Activated CD8-positive, alpha-beta memory T cell treated with anti-CD3 and anti-CD28 coated beads, Interleukin-2, amount 10 ng/mL, durations not matched to agents 7 days and 5 days (primary cell): Measurements from ENCODE around the gene FGFBP1. TPM values are rescaled to one million over a fixed set of nuclear protein-coding genes. Genes with fewer than 3 reads are reported as not detected.

ENCODE experiments used
- ATAC-seq: fragments of 150-1000 bp; cut with Tn5 transposase; one replicate; pipeline ENCODE4 v1.10.0; 2021; ENCODE audit warnings: moderate library complexity
- CTCF ChIA-PET: fragments of 350-600 bp; sonication (Branson Sonifier 250); formaldehyde crosslinking; loops from one replicate; lab custom pipeline; 2021; ENCODE audit warnings: antibody characterized with exemption; lab: Charles Lee
- DNase-seq: peaks from one replicate; pipeline ENCODE4 v3.0.0-alpha.2; 2020
- H3K27ac Mint-ChIP-seq: one replicate; pipeline ENCODE4 v1.8.0; 2021; ENCODE audit warnings: mild to moderate bottlenecking, mixed read lengths
- H3K27me3 Mint-ChIP-seq: one replicate; pipeline ENCODE4 v1.8.0; 2021; ENCODE audit warnings: mixed read lengths
- H3K36me3 Mint-ChIP-seq: one replicate; pipeline ENCODE4 v1.8.0; 2021; ENCODE audit warnings: mild to moderate bottlenecking, mixed read lengths
- H3K4me1 Mint-ChIP-seq: one replicate; pipeline ENCODE4 v1.8.0; 2021; ENCODE audit warnings: mixed read lengths
- H3K4me3 Mint-ChIP-seq: one replicate; pipeline ENCODE4 v1.8.0; 2021; ENCODE audit warnings: mild to moderate bottlenecking, moderate library complexity, mixed read lengths
- H3K9me3 Mint-ChIP-seq: one replicate; pipeline ENCODE4 v1.8.0; 2022; ENCODE audit warnings: low read depth, mixed read lengths
- total RNA-seq, 2 experiments: library from RNA; stranded (reverse); gene quantifications; one replicate each; pipeline ENCODE4 v1.2.3, GENCODE V29; 2021

The FGFBP1 gene
- total RNA-seq, 2 experiments from 2014 or later, result not detected

DNA sequence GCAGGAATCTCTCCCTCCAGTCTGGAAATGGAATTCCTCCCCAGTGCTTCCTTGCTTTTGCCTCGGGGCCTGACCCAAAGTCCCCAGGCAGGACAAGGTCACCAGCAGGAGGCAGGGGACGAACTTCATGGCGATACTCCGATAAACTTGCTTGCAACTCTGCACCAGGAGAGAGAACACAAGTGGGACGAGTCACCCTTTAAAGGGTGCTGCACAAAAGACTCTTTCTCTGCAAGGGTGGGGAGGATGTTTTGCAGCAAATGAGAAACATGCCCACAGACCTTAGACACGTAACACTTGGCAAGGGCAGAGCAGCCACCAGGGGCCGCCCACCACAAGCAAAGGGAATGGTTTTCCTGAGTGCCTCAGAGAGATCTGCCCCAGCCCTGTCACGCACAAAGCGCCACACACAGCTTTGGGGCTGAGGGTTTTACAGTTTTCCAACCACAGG is 24.5 kb upstream of the FGFBP1 start, which contains the start of gene FGFBP2:
FGFBP2 (minus strand) TSS at position 175 of the 451 bp plus-strand sequence; CDS start at position 129, 46 bp downstream.
- no peaks in the 10 kb centered on the region for H3K36me3 Mint-ChIP-seq

DNA sequence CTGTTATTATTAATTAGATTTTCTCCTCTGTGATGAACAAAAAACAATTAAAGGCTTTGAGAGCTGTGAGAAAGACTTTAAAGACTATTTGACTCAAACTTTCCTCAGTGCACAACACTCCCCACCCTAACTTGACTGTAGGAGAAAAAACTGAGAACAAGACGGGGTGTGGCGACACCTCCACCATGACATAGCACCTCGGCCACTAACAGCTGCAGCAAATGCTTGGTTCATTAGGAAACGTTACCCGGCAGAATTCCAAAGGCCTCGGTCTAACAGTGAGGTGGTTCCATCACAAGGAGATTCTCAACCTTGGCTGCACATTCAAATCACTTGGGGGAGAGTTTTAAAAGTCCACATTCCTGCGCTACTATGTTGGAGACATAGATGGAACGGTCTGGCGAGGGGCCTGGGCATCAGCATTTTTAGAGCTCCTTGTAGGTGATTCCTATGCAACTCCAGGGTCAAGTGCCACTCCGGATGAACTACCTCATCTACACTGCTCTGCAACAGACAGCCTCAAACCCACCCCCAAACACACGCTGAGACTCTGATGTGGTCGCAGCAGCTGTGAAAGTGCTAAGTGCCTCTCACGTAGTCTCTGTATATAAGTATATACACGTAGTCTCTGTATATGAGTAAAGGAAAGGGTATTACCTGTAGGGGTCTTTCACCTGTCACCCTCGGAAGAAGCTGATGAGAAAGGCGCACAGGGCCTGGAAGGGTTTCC is 23.4 kb upstream of the FGFBP1 start:
- peaks cover 27% of the 10 kb centered on the region for H3K27me3 Mint-ChIP-seq
- ATAC-seq (no peak), DNase-seq (peak; percentile 55)
- H3K4me1 Mint-ChIP-seq, result peaks cover 28% of the 10 kb centered on the region
- H3K4me3 Mint-ChIP-seq, result peak overlapping the region; percentile 51
- CTCF ChIA-PET, result interaction anchor here (0.7 to 5.8 kb wide), 4 partner anchors 13 to 312 kb away, joined by 3 to 59 read pairs (median 15); no protein-coding TSS in a partner anchor
- H3K36me3 Mint-ChIP-seq, result no peaks in the 10 kb centered on the region
- no peaks in the 10 kb centered on the region for H3K9me3 Mint-ChIP-seq
- no peak overlapping the region for H3K27ac Mint-ChIP-seq

More for the DNA sequence above, 24.5 kb upstream of the FGFBP1 start, which contains the start of gene FGFBP2:
- peaks cover 33% of the 10 kb centered on the region for H3K27me3 Mint-ChIP-seq
- H3K4me1 Mint-ChIP-seq, result peaks cover 28% of the 10 kb centered on the region
- CTCF ChIA-PET, result interaction anchor here (0.8 to 5.8 kb wide), 9 partner anchors 14 to 302 kb away, joined by 3 to 59 read pairs (median 4); no protein-coding TSS in a partner anchor
- H3K9me3 Mint-ChIP-seq, result no peaks in the 10 kb centered on the region
- ATAC-seq, result peak; percentile 87
- peak within 1 kb of the TSS; percentile 51 for H3K4me3 Mint-ChIP-seq
- peak within 1 kb of the TSS; percentile 56 for H3K27ac Mint-ChIP-seq
- peak; percentile 87 for DNase-seq

DNA sequence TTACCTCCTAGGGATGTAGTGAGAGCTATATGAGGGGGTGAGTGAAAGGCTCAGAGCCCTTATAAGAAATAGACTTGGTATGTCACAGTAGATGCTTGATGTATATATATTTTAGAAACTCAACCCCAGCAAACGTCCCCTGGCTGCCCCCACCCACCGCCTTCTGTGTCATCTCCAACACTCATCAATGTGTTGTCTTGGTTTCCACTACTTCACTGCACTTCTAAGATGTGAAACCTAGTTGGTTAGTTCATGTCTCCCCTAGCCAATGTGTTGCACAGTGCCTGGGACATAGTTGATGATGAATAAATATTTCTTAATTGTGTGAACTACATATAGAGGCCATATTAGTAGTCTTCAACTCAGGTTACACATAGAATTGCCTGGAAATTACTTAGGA is 20.0 kb upstream of the FGFBP1 start:
- CTCF ChIA-PET, result interaction anchor here (0.9 to 2.1 kb wide), 3 partner anchors 43 to 203 kb away, joined by 3 to 10 read pairs (median 7); no protein-coding TSS in a partner anchor
- Mint-ChIP-seq H3K4me1 (peaks cover 20% of the 10 kb centered on the region), H3K9me3 (no peaks in the 10 kb centered on the region), H3K27me3 (peaks cover 33% of the 10 kb centered on the region), H3K36me3 (no peaks in the 10 kb centered on the region), H3K4me3 (no peak overlapping the region), H3K27ac (no peak overlapping the region)
- DNase-seq (no peak), ATAC-seq (no peak)

DNA sequence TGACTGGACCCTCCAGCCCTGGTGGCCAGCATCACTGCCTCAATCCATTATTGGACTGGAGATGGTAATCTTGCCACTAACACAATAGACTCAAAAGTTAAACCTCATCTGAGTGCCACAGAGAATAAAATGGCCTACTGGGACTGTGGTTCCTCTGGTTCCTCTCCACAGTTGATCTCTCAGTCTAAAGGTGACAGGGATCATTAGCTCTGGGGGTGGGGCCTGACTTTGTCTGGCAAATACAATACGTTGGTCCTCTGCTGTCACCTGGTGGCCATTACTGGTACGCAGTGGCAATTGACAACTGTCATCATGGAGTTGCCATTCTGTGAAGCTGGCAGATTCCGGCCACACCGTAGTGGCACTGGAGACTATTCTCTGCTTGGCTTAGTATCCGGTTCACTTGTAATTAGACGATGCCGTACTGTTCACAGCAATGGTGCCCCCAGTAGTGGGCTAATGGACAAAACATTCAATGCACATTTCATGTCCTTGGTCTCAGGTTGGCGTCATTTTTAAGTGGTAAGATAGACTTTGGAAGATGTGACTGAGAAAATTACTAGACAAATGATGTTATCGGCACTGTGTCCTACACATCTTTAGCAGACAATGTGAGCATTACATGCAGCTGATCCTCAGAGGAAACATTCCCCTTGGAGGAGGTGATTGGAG is 17.8 kb upstream of the FGFBP1 start:
- peak; percentile 95 for ATAC-seq
- H3K27me3 Mint-ChIP-seq, result peaks cover 29% of the 10 kb centered on the region
- no peak overlapping the region for H3K27ac Mint-ChIP-seq

DNA sequence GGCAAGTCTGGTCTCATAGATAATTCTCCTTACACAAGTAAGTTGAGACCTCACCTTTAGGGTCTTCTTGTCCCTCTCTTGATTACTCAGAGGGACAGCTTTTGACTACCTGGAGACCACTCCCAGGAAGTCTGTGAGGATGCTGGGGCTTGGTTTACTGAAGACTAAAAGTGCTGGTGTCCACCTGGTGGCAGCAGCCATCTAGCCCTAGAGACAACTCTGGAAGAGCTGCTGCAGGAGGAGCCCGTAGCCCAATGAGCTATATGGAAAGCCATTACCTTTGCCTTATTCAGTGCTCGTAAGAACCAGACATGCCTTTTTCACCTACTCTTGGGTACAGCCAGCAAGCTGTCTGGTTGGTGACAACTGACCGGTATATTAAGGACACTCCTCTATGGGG is 17.1 kb upstream of the FGFBP1 start:
- H3K4me3 Mint-ChIP-seq, result no peak overlapping the region
- DNase-seq, result no peak
- peaks cover 23% of the 10 kb centered on the region for H3K27me3 Mint-ChIP-seq
- H3K9me3 Mint-ChIP-seq, result no peaks in the 10 kb centered on the region
- ATAC-seq, result no peak
- no peaks in the 10 kb centered on the region for H3K4me1 Mint-ChIP-seq
- CTCF ChIA-PET, result interaction anchor here (0.6 to 2.5 kb wide), 31 partner anchors 8 to 717 kb away, joined by 3 to 68 read pairs (median 3); no protein-coding TSS in a partner anchor
- H3K36me3 Mint-ChIP-seq, result no peaks in the 10 kb centered on the region
- no peak overlapping the region for H3K27ac Mint-ChIP-seq

More for the DNA sequence above, 17.8 kb upstream of the FGFBP1 start:
- CTCF ChIA-PET, result interaction anchor here (0.6 to 2.5 kb wide), 34 partner anchors 8 to 718 kb away, joined by 3 to 68 read pairs (median 3); no protein-coding TSS in a partner anchor
- no peaks in the 10 kb centered on the region for H3K36me3 Mint-ChIP-seq
- H3K4me1 Mint-ChIP-seq, result peaks cover 1% of the 10 kb centered on the region
- no peaks in the 10 kb centered on the region for H3K9me3 Mint-ChIP-seq
- H3K4me3 Mint-ChIP-seq, result no peak overlapping the region
- DNase-seq, result peak; percentile 89

DNA sequence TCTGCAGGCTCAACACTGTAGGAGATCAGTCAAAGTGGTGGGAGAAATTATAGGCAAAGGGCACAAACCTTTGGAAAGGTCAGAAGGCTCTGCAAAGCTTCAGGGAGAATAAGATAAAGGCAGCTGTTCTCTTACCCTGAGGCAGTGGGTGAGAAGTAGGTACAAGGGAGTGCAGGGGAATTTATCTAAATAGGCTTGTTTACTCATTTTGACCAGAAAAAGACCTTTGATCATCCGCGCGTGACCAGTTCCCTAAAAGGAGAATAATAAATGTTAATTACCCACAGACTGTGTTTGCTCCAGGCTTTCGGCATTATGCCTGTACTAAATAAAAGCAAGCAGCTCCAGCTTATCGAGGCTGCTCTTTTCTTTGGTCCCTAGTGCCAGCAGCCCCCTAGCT is 15.1 kb upstream of the FGFBP1 start:
- DNase-seq (no peak), ATAC-seq (no peak)
- Mint-ChIP-seq H3K27ac (no peak overlapping the region), H3K4me1 (no peaks in the 10 kb centered on the region), H3K9me3 (no peaks in the 10 kb centered on the region), H3K36me3 (no peaks in the 10 kb centered on the region), H3K4me3 (no peak overlapping the region), H3K27me3 (peaks cover 16% of the 10 kb centered on the region)
- CTCF ChIA-PET, result interaction anchor here (0.7 to 1.8 kb wide), 4 partner anchors 11 to 148 kb away, joined by 3 to 11 read pairs (median 6); no protein-coding TSS in a partner anchor

DNA sequence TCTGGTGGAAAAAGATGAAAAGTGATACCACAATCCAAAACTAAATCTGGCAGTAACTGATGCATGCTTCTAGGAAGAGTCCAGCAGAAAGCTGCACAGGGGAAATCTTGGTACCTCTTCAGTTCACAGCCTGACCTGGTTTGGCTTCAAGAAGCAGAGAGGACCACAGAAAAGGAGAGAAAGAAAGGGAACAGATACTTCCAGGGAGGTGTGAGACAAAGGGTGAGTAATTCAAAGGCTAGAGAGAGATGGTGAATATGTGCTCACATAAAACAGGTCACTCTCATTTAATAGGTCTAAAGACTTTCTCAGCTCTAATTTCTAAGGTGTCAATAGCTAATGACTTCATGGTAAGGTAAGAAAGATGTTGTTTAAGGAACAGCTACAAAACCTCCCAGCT is 13.2 kb upstream of the FGFBP1 start:
- Mint-ChIP-seq H3K4me1 (no peaks in the 10 kb centered on the region), H3K27me3 (peaks cover 18% of the 10 kb centered on the region), H3K36me3 (no peaks in the 10 kb centered on the region), H3K4me3 (no peak overlapping the region), H3K9me3 (no peaks in the 10 kb centered on the region), H3K27ac (no peak overlapping the region)
- DNase-seq (no peak), ATAC-seq (no peak)
- CTCF ChIA-PET, result no interaction called here

DNA sequence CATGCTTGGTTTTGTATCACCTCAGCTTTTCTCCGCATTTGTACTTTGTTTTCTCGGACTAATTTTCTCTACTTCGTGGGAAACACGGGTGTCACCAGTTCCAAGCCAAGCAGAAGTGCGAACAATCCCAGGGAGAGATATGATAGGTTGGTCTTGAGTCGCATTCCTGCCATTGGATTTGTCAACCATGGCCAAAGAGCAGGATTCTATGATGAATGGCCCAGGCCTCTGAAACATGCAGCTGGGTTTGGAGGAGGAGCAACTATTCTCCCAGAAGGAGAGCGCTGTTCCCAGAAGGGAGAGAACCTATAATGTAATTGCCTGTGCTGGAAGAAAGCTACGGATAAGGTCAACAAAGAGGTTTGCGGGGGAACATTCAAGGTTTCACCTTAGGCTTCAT is 10.3 kb upstream of the FGFBP1 start:
- CTCF ChIA-PET, result interaction anchor here (1.1 kb wide), 1 partner anchor 66 kb away, joined by 5 read pairs; no protein-coding TSS in a partner anchor
- DNase-seq, result no peak
- Mint-ChIP-seq H3K27ac (no peak overlapping the region), H3K27me3 (peaks cover 8% of the 10 kb centered on the region), H3K36me3 (no peaks in the 10 kb centered on the region), H3K9me3 (no peaks in the 10 kb centered on the region), H3K4me3 (no peak overlapping the region), H3K4me1 (peaks cover 4% of the 10 kb centered on the region)
- no peak for ATAC-seq

DNA sequence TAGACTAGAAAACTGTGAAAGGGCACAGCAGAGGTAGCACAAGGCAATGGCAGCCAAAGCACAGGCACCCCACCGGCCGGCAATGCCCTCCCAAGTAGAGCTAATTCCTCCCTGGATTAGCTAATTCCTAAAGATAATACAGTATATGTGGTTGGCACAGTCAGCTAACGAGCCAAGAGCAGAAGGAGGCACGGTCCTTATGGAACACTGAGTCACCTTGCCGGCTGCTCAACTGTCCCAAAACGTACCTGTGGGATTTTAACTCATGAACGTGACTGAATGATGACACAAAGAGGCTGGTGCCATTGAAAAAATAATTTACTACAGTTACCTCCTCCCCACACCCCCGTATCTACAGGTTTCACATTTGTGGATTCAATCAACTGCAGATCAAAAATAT is 9.1 kb upstream of the FGFBP1 start:
- no peak for DNase-seq
- peaks cover 11% of the 10 kb centered on the region for H3K27me3 Mint-ChIP-seq

DNA sequence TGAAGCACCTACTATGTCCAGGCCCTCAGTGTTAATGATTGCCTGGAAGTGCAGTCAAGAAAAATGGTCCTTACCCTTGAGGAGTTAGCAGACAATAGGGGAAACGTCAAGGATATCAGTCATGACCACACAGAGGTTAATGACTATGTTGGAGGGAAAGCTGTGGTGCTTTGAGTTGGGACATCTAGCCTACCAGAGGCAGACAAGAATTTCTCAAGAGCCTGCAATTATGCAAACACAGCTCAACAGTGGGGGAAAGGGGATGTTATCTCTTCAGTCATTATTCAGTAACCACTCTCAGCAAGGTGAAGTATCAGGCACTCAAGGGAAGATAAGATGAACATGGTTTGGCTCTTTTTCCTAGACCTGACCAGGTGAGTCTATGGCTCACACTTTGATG is 7.0 kb upstream of the FGFBP1 start:
- H3K4me1 Mint-ChIP-seq, result peaks cover 4% of the 10 kb centered on the region
- ATAC-seq, result no peak
- CTCF ChIA-PET, result no interaction called here
- no peak for DNase-seq
- H3K9me3 Mint-ChIP-seq, result no peaks in the 10 kb centered on the region
- H3K4me3 Mint-ChIP-seq, result no peak overlapping the region
- no peaks in the 10 kb centered on the region for H3K36me3 Mint-ChIP-seq
- H3K27ac Mint-ChIP-seq, result no peak overlapping the region
- peaks cover 19% of the 10 kb centered on the region for H3K27me3 Mint-ChIP-seq

More for the DNA sequence above, 9.1 kb upstream of the FGFBP1 start:
- CTCF ChIA-PET, result interaction anchor here (1.0 to 2.0 kb wide), 2 partner anchors 8 to 65 kb away, joined by 3 to 7 read pairs; no protein-coding TSS in a partner anchor
- no peaks in the 10 kb centered on the region for H3K9me3 Mint-ChIP-seq
- H3K4me3 Mint-ChIP-seq, result no peak overlapping the region
- H3K4me1 Mint-ChIP-seq, result peaks cover 4% of the 10 kb centered on the region
- no peaks in the 10 kb centered on the region for H3K36me3 Mint-ChIP-seq
- no peak overlapping the region for H3K27ac Mint-ChIP-seq
- ATAC-seq, result no peak

DNA sequence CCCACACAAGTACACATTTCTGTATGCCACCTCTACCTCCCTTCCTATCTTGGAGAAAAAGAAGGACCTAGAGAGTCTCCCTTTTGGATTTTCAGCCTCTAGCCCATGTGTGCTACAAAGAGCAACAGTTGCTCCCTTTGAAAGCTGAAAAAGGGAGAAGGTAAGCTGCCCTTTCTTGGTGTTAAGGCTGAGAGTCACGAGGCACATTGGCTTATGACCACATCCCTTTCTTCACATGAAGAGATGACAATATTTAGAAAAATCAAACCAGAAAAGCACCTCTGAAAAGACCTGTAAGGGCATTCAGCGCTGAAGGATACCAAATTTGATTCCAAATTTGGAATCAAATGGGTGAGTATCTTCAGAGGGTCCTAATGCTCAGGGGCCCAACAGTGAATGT is 6.4 kb upstream of the FGFBP1 start:
- no peaks in the 10 kb centered on the region for H3K36me3 Mint-ChIP-seq
- H3K9me3 Mint-ChIP-seq, result no peaks in the 10 kb centered on the region
- H3K27ac Mint-ChIP-seq, result no peak overlapping the region
- CTCF ChIA-PET, result no interaction called here
- H3K4me3 Mint-ChIP-seq, result no peak overlapping the region
- peaks cover 4% of the 10 kb centered on the region for H3K4me1 Mint-ChIP-seq
- peaks cover 22% of the 10 kb centered on the region for H3K27me3 Mint-ChIP-seq
- DNase-seq, result no peak
- no peak for ATAC-seq

DNA sequence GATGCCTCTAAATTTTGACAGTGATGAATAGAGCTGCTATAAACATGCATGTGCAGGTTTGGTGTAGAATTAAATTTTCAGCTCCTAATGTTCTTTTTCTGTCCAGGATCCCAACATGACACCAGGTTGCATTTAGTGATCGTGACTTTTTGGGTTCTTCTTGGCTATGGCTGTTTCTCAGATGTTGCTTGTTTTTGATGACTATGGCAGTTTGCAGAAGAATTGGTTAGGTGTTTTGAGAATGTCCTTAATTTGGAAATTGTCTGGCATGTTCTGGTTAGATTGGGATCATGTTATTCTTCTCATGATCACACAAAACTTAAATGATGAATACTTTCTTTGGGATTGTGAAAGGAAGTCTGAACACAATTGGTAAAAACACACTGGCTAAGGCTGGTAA is 3.7 kb upstream of the FGFBP1 start:
- no peaks in the 10 kb centered on the region for H3K36me3 Mint-ChIP-seq
- ATAC-seq (no peak), DNase-seq (no peak)
- CTCF ChIA-PET, result no interaction called here
- peaks cover 34% of the 10 kb centered on the region for H3K27me3 Mint-ChIP-seq
- H3K4me1 Mint-ChIP-seq, result peaks cover 4% of the 10 kb centered on the region
- no peak overlapping the region for H3K27ac Mint-ChIP-seq
- H3K9me3 Mint-ChIP-seq, result no peaks in the 10 kb centered on the region
- no peak overlapping the region for H3K4me3 Mint-ChIP-seq

DNA sequence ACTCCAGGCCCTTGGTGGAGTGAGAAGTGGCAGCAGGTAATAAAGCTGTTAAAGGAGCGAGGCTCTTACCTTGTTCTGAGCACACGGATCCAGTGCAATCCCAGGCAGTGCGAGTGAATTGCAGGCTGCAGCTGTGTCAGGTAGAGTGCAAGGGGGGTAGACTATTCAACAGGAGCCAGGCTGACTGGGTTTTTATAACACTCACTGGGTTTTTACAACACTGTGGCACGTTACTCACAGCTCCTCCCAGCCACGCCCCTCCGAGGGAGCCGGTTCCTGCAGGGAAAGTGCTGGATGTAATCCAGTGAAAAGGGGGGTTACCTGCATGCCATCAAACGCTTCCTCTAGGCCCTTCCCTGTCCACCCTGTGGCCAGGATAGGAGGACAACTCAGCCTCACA is 358 bp downstream of the FGFBP1 start:
- Mint-ChIP-seq H3K9me3 (no peaks in the 10 kb centered on the region), H3K4me1 (no peaks in the 10 kb centered on the region), H3K27me3 (peaks cover 34% of the 10 kb centered on the region), H3K4me3 (no peak overlapping the region), H3K36me3 (no peaks in the 10 kb centered on the region), H3K27ac (no peak overlapping the region)
- ATAC-seq (no peak), DNase-seq (no peak)
- CTCF ChIA-PET, result no interaction called here
